ENCODE results near the gene IQCN.

DNA sequence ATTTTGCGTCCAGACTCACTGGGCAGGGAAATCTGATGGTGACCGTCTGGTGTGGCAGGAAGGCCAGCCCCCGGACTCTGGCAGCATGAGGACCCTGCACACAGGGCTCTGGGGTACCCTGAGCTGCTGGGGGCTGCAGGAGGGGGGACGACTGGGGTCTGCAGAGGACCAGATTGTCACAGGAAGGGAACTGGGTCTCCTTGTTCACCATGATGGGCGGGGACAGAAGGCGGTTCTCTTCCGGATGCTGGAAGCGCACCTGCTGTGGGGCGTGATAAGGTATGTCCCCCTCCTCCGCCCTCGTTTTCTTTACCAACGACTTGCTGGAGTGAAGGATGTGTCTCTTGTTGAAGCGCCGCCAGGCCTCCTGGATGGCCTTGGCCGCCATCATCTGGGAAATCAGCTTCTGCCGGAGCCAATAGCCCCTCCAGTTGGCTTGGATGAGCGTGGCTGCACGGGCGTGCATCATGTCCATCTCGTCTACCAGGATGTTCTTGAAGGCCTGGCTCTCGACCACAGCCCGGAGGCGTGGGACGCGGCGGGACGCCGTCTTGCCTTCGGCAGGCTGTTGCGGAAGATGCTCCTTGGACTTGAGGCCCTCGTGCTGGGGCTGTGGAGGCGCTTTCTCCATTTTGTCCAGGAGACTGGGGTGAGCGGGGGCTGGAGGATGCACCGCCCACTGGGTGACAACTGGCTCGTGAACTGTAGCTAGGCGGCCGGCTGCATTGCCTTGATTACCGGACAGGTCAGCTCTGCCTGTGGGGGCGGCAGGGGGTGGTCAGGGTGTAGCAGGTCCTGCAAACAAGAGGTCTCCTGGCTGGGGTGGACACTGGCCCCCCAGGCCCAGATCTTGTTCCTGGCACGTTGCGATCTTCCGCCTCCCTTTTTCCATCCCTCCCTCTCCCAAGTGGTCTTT, 7.2 kb downstream of the IQCN start:
- TF ChIP-seq, protein P1, sequence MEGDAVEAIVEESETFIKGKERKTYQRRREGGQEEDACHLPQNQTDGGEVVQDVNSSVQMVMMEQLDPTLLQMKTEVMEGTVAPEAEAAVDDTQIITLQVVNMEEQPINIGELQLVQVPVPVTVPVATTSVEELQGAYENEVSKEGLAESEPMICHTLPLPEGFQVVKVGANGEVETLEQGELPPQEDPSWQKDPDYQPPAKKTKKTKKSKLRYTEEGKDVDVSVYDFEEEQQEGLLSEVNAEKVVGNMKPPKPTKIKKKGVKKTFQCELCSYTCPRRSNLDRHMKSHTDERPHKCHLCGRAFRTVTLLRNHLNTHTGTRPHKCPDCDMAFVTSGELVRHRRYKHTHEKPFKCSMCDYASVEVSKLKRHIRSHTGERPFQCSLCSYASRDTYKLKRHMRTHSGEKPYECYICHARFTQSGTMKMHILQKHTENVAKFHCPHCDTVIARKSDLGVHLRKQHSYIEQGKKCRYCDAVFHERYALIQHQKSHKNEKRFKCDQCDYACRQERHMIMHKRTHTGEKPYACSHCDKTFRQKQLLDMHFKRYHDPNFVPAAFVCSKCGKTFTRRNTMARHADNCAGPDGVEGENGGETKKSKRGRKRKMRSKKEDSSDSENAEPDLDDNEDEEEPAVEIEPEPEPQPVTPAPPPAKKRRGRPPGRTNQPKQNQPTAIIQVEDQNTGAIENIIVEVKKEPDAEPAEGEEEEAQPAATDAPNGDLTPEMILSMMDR (IDR thresholded peaks at IDR 0.05) = no peak
- TF ChIP-seq POLR2A (IDR thresholded peaks at IDR 0.05) (no peak), POLR2AphosphoS5 (IDR thresholded peaks at IDR 0.05) (no peak), EP300 (IDR thresholded peaks at IDR 0.05) (no peak)

All from sigmoid colon (tissue), 4 donors.